Dermis microvascular lymphatic vessel endothelial cell (primary cell): ENCODE measurements around the gene REPIN1. TPM values are rescaled to one million over a fixed set of nuclear protein-coding genes. Genes with fewer than 3 reads are reported as not detected.

Experiments used
- DNase-seq, 2 donors: peaks; one replicate each; pipeline versions ENCODE4 v3.0.0 to v3.0.0-alpha.2; 2010; ENCODE audit warnings: low read depth in 2 of 2
- total RNA-seq: library from RNA; depleted of rRNA; stranded (reverse); fragments of >200 nt; gene quantifications from 2 replicates; pipeline ENCODE4 v1.2.1, GENCODE V29; 2014

Gene REPIN1
- total RNA-seq, 1 donor from 2014 or later, result 46.6 TPM

GRCh38 chr7:150359622-150360362 is 8.8 kb upstream of the REPIN1 start:
- DNase-seq, result no peak

- DNase-seq, result no peak
These were observed 8.1 kb upstream of the REPIN1 start for GRCh38 chr7:150360363-150361058.

DNA sequence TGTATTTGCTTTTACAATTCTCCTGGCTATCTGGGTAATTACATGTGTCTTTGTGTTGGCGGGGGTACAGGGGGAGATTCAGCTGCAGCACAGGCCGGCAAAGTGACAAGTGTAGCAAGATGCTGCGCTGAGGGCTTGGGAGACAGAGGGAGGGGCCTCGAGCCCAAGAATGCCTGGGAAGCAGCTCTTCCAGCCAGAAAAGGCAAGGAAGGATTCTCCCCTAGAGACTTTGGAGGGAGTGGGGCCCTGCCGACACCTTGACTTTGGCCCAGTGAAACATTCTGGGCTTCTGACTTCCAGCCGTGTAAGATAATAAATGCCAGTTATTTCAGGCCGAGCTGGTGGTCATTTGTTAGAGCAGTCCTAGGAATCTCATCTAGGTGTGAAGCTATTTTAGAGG is 7.2 kb upstream of the REPIN1 start:
- DNase-seq, result no peak

DNA sequence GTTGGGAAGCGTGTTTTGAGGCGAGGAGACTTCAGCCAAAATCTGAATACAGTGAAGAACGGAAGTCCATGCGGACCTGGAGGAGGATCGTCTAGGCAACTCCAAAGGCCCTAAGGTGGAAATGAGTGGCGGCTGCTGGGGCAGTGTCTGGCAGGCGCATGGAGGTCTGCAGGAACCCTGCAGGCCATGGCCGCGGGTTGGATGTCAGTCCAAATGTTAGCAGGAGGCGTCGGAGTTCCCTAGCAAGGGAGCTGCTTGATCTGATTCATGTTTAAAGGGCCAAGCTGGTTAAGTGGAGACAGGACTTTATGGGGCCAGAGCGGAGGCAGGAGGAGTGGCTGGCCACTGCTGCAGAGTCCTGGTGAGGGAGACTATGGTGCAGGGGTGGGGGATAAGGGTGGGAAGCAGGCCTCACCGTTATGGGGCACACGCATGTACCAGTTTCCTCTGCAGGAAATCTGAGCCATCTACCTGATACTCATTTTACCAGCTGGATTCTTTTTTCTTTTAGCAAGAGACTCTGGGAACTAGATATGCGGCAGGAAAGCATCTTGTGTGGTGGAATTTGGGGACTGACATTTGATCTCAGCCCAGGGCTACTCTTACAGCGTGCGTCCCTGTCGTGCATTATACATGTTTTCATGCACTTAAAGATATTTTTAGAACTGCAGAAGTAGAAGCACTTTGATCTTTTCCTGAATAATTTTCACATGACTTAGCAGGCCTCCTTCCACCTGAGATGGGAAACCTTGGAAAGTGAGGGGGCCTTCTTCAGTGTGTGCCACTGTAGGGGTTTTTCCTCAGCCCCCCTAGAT is 6.6 kb upstream of the REPIN1 start:
- DNase-seq, result no peak

DNA sequence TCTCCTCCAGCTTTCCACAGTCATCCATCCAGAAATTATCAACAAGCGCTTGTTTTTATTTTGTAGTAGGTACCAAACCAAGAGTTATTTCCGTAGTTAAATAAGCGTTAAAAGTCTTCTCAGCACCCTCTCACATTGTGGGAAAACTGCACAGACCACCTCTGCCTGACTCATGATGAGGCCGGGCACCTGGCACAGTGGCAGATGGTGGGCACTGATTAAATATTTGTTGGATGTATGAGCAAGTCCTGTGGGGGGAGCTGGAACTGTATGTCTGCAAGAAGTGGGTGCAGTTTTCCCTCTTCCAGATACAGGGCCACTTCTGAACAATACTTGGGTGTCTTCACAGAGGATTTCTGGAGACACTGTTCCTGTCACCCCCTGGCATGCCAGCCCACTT is 5.3 kb upstream of the REPIN1 start:
- no peak for DNase-seq

- peak in 1 of 2 donors; percentile 38 for DNase-seq
These were observed 4.8 kb upstream of the REPIN1 start for GRCh38 chr7:150363872-150364271.

DNA sequence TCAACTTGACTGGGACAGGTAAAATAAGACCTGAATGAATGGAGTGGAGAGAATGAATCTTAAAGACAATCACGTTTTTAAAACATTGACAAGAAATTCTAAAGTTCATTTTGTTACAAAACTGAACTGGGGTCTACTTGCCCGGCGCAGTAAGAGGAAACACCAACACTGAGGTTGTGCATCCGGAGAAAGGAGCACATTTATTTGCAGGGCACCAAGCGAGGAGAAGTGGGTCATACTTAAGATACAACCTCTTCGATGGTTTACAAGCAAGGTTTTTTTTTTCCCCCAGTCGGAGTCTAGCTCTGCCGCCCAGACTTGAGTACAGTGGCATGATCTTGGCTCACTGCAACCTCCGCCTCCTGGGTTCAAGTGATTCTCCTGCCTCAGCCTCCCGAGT is 3.4 kb upstream of the REPIN1 start:
- no peak for DNase-seq

- DNase-seq, result no peak
These were observed 2.8 kb upstream of the REPIN1 start for GRCh38 chr7:150365673-150366398.

DNA sequence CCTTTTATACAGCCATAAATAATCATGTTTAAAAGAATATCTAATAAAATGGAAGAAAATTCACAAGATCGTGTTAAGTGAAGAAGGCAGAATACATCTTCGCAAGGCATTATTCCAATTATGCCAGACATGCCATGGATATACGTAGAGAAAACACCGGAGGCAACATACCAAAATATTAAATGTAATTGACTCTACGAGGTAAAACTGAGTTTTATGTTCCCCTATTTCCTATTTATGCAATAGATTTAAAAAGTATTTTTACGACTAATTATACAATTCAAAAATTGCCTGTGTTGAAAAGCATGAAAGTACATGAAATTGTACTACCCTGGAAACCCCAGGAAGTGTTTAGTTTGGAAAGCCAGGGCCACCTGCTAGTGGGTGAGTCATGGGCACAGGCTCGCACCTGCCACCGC is 936 bp upstream of the REPIN1 start:
- peak in 1 of 2 donors; percentile 79 for DNase-seq

DNA sequence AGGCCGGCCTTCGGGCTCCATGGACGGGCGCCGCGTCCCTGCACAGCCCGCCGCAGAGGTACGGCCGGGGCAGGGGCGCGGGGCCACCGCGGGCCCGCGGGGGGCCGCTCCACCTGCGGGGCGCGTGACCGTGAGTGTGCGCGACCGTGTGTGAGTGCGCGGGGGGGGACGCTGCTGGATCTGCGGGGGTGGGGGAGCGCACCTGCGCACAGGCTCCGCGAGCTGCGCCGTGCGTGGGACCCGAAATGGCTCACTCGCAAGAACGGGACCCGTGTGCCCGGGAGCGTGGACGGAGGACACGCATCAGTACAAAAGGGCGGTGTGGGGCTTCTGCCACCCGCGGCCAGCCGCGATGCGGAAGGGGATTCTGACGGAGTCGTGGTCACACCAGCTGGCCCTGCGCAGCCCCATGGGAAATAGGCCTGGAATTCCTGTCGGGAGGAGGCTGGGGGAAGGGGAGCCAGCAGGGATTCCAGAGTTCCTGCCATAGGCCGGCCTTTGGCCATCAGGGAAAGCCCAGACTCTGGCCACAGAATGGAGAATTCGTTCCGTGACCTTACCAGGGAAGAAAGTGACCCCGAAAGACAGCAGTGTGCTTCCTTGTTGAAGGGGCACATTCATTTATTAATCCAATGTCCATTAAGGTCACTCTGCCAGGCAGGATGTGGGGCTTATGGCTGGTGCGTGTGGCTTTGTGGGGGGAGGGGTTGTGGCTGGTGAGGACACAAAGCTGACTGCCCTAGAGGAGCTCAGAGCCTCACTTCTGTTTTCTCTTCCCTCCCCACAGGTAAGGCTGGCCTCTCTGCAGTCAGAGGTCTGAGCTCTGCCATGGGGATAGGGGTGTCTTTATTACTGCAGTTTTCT is 494 bp downstream of the REPIN1 start:
- peak; percentile 78 to 80 for DNase-seq

DNA sequence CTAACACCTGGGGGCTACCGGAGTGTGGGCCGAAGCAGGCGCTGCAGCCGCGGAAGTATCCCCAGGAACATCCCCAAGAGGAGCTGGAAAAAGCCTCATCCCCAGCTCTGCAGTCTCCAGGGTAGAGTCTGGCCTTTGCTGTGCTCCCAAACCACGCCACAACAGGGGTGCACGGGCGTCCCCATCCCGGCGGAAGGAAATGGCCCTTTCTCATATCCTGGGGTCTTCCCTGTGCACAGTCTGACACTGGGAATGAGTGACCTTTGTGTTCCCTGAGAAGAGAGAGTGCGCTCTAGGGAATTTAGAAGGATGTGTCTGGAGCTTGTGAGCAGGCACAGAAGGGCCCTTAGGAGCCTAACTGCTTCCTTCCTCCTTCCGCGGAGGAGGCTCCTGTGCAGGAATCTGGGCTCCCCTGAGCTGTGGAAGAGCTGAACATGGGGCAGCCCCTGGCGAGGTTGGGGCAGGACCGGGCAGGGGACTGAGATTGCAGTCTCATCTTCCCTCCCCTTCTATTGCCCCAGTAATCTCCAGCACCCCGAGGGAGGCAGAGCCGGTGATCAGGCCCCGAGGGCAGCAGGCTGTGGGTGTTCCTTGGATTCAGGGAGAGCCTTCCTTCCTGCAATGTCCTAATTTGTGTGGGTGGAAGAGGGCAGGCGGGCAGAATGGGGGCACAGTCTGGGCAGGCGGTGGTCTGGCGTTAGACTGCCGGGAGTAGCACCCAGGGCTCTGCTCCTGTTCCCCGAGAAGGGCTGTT is 1.3 kb downstream of the REPIN1 start:
- peak in 1 of 2 donors; percentile 17 for DNase-seq

- no peak for DNase-seq
These were observed 2.0 kb downstream of the REPIN1 start for GRCh38 chr7:150370612-150371071.

DNA sequence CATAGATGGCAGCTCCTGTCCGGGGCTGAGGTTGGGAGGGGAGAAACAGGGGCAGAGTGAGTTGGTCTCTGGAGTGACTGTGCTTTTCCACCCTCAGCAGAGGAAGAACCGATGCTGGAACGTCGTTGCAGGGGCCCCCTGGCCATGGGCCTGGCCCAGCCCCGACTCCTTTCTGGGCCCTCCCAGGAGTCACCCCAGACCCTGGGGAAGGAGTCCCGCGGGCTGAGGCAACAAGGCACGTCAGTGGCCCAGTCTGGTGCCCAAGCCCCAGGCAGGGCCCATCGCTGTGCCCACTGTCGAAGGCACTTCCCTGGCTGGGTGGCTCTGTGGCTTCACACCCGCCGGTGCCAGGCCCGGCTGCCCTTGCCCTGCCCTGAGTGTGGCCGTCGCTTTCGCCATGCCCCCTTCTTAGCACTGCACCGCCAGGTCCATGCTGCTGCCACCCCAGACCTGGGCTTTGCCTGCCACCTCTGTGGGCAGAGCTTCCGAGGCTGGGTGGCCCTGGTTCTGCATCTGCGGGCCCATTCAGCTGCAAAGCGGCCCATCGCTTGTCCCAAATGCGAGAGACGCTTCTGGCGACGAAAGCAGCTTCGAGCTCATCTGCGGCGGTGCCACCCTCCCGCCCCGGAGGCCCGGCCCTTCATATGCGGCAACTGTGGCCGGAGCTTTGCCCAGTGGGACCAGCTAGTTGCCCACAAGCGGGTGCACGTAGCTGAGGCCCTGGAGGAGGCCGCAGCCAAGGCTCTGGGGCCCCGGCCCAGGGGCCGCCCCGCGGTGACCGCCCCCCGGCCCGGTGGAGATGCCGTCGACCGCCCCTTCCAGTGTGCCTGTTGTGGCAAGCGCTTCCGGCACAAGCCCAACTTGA is 2.7 kb downstream of the REPIN1 start:
- no peak for DNase-seq

- no peak for DNase-seq
These were observed 3.3 kb downstream of the REPIN1 start for GRCh38 chr7:150371996-150372270.

DNA sequence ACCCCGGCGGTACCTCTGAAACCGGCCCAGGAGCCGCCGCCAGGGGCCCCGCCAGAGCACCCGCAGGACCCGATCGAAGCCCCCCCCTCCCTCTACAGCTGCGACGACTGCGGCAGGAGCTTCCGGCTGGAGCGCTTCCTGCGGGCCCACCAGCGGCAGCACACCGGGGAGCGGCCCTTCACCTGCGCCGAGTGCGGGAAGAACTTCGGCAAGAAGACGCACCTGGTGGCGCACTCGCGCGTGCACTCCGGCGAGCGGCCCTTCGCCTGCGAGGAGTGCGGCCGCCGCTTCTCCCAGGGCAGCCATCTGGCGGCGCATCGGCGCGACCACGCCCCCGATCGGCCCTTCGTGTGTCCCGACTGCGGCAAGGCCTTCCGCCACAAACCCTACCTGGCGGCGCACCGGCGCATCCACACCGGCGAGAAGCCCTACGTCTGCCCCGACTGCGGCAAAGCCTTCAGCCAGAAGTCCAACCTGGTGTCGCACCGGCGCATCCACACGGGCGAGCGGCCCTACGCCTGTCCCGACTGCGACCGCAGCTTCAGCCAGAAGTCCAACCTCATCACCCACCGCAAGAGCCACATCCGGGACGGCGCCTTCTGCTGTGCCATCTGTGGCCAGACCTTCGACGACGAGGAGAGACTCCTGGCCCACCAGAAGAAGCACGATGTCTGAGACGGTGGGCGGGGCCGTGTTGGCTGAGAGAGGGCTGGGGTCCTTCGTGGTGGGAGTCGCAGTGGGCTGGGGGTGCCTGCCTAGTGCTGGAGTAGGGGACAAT is 3.8 kb downstream of the REPIN1 start:
- DNase-seq, result no peak

DNA sequence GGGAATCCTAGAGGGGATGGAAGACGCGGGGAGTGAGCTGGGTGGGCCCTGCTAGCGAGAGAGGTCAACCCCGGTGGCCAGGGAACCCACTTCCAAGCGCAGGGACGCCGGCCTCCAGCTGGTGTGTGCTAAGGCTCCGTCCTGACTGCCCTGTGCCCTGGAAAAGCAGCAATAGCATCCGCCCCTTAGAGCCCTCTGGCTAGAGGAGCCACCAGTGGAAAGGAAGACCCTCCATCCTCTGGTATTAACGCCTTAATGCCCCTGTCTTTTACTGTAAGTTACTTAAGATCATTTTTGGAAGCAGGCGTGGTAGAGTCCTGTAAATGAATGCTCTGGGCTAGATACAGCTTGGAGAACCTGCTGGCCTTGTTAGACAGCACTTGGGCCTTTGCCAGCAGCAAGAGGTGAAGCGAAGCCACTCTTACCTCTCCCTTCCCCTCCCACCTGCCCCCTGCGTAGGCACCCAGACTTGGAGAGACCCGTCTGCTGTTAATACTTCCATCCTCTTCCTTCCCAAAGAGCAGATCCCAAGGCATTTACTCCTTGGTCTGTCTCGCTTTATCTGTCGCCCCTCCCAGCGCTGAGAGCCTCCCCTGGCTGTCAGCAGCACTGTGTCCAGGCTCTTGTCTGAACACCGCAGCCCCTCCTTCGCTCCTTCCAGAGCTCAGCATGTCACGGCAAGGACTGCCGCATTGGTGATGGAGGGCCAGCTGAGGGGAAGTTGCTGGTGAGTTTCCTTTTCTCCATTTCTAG is 4.6 kb downstream of the REPIN1 start:
- DNase-seq, result no peak

DNA sequence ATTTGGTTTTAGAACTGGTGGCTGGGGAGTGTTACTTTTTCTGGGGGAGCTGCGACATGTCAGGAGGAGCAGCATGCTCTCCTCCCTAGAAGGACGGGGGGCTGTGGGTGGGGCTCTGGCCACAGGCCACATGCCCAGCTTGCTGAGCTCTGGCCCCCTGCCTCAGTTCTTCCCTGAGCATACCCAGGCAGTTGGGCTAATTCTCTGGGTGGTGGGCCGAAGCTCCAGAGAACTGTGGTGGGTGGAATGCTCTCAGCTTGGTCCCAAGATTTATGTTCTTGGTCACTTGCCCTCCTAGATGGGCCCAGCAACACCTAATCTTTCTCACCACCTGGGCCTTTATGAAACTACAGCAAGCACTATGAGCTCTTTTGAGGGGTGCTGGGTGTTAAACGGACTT is 5.4 kb downstream of the REPIN1 start:
- DNase-seq, result no peak

- no peak for DNase-seq
These were observed 5.8 kb downstream of the REPIN1 start for GRCh38 chr7:150374472-150374871.
